SK-N-SH treated with all-trans-retinoic acid at 6 μM for 48 hours (cell line): Measurements from ENCODE around the gene SLC6A18.

ENCODE experiments used
- ATAC-seq: fragments of 200-7000 bp; cut with Tn5 transposase; 3 replicates; pipeline ENCODE4 v1.9.1; 2020; ENCODE audit warnings: mild to moderate bottlenecking, moderate library complexity
- ARNTL ChIP-seq: fragments of 450-650 bp; formaldehyde crosslinking; IDR thresholded peaks from 2 replicates; pipeline ENCODE4 v1.5.0; 2020; ENCODE audit warnings: low read depth, mild to moderate bottlenecking, moderate library complexity, borderline replicate concordance
- CREB5 ChIP-seq: fragments of 250-450 bp; sonication (Bioruptor Pico); IDR thresholded peaks from 2 replicates; pipeline ENCODE4 v1.5.1; 2020; ENCODE audit warnings: low read depth, mild to moderate bottlenecking, moderate library complexity
- CSRNP3 ChIP-seq: fragments of 250-450 bp; sonication (Bioruptor Pico); IDR thresholded peaks from 2 replicates; pipeline ENCODE4 v1.5.1; 2021; ENCODE audit warnings: mild to moderate bottlenecking, moderate library complexity
- ESRRG ChIP-seq: fragments of 250-450 bp; sonication (Bioruptor Pico); IDR thresholded peaks from 2 replicates; pipeline ENCODE4 v1.6.1; 2021; ENCODE audit warnings: mild to moderate bottlenecking
- ISL1 ChIP-seq: fragments of 250-450 bp; sonication (Bioruptor Pico); IDR thresholded peaks from 2 replicates; pipeline ENCODE4 v2.1.2; 2022; ENCODE audit warnings: mild to moderate bottlenecking, moderate library complexity
- OSR1 ChIP-seq: fragments of 250-450 bp; sonication (Bioruptor Pico); IDR thresholded peaks from 2 replicates; pipeline ENCODE4 v1.8.0; 2022; ENCODE audit warnings: moderate library complexity, mild to moderate bottlenecking, inconsistent platforms
- PATZ1 ChIP-seq: fragments of 250-450 bp; sonication (Bioruptor Pico); IDR thresholded peaks from 2 replicates; pipeline ENCODE4 v1.8.0; 2020; ENCODE audit warnings: mild to moderate bottlenecking, moderate library complexity, borderline replicate concordance
- POU6F1 ChIP-seq: fragments of 250-450 bp; sonication (Bioruptor Pico); IDR thresholded peaks from 2 replicates; pipeline ENCODE4 v1.8.0; 2021; ENCODE audit warnings: low read depth, mild to moderate bottlenecking, moderate library complexity, borderline replicate concordance
- PPARA ChIP-seq: fragments of 250-450 bp; sonication (Bioruptor Pico); IDR thresholded peaks from 2 replicates; pipeline ENCODE4 v1.5.0; 2020; ENCODE audit warnings: mild to moderate bottlenecking, borderline replicate concordance
- RARB ChIP-seq: fragments of 250-450 bp; sonication (Bioruptor Pico); IDR thresholded peaks from 2 replicates; pipeline ENCODE4 v1.8.0; 2021; ENCODE audit warnings: mild to moderate bottlenecking, moderate library complexity
- SNAI2 ChIP-seq: fragments of 250-450 bp; sonication (Bioruptor Pico); IDR thresholded peaks from 2 replicates; pipeline ENCODE4 v1.5.0; 2020; ENCODE audit warnings: mild to moderate bottlenecking, moderate library complexity
- TCF4 ChIP-seq: fragments of 250-450 bp; sonication (Bioruptor Pico); IDR thresholded peaks from 2 replicates; pipeline ENCODE4 v1.8.0; 2021; ENCODE audit warnings: mild to moderate bottlenecking, moderate library complexity, borderline replicate concordance
- TOX ChIP-seq: fragments of 250-450 bp; sonication (Bioruptor Pico); IDR thresholded peaks from 2 replicates; pipeline ENCODE4 v1.8.0; 2021; ENCODE audit warnings: mild to moderate bottlenecking, moderate library complexity, borderline replicate concordance
- ZC3H10 ChIP-seq: fragments of 250-450 bp; sonication (Bioruptor Pico); IDR thresholded peaks from 2 replicates; pipeline ENCODE4 v1.5.1; 2021; ENCODE audit warnings: mild to moderate bottlenecking, moderate library complexity
- ZFP30 ChIP-seq: fragments of 450-650 bp; formaldehyde crosslinking; IDR thresholded peaks from 2 replicates; pipeline ENCODE4 v1.5.0; 2022; ENCODE audit warnings: mild to moderate bottlenecking, moderate library complexity
- ZNF565 ChIP-seq: fragments of 450-650 bp; formaldehyde crosslinking; conservative IDR thresholded peaks from 2 replicates; pipeline ENCODE4 v1.5.0; 2020; ENCODE audit warnings: low read depth, mild to moderate bottlenecking, moderate library complexity
- ZNF70 ChIP-seq: fragments of 450-650 bp; formaldehyde crosslinking; IDR thresholded peaks from 2 replicates; pipeline ENCODE4 v1.5.0; 2020; ENCODE audit warnings: mild to moderate bottlenecking, moderate library complexity
- ZNF8 ChIP-seq: fragments of 450-650 bp; formaldehyde crosslinking; IDR thresholded peaks from 2 replicates; pipeline ENCODE4 v1.5.0; 2020; ENCODE audit warnings: mild to moderate bottlenecking, moderate library complexity

The SLC6A18 gene

GRCh38 chr5:1218351-1219080, 6.7 kb upstream of the SLC6A18 start (continued):
- TF ChIP-seq POU6F1 (CRISPR knock-in tag) (no peak), ARNTL (CRISPR knock-in tag) (no peak), CSRNP3 (CRISPR knock-in tag) (no peak), ZNF70 (no peak), PATZ1 (CRISPR knock-in tag) (no peak), ZNF8 (CRISPR knock-in tag) (no peak)

- no peak for ATAC-seq
- no peak for TF ChIP-seq SNAI2 (CRISPR knock-in tag)
- TF ChIP-seq ZNF565 (CRISPR knock-in tag), result no peak
- no peak for TF ChIP-seq OSR1 (CRISPR knock-in tag)
- TF ChIP-seq CREB5 (CRISPR knock-in tag), result no peak
- TF ChIP-seq PPARA, result no peak
- TF ChIP-seq TCF4 (CRISPR knock-in tag), result no peak
- no peak for TF ChIP-seq ZNF8 (CRISPR knock-in tag)
- no peak for TF ChIP-seq RARB (CRISPR knock-in tag)
- TF ChIP-seq PATZ1 (CRISPR knock-in tag), result no peak
- TF ChIP-seq TOX (CRISPR knock-in tag), result no peak
- TF ChIP-seq ZNF70, result no peak
- no peak for TF ChIP-seq ESRRG (CRISPR knock-in tag)
- TF ChIP-seq ZC3H10 (CRISPR knock-in tag), result no peak
- no peak for TF ChIP-seq CSRNP3 (CRISPR knock-in tag)
- TF ChIP-seq POU6F1 (CRISPR knock-in tag), result no peak
- TF ChIP-seq ZFP30 (CRISPR knock-in tag), result no peak
- TF ChIP-seq ISL1, result no peak
Measured at GRCh38 chr5:1219098-1219767, 5.9 kb upstream of the SLC6A18 start.
